ENCODE measurements around the gene MCTP1.

Gene MCTP1

GRCh38 chr5:94689908-94690307 lies 595.0 kb downstream of the MCTP1 start:
- DNase-seq = no peak

- DNase-seq = no peak
Observed at GRCh38 chr5:94682814-94683520, 601.9 kb downstream of the MCTP1 start.

GRCh38 chr5:94675965-94676618 lies 608.8 kb downstream of the MCTP1 start:
- no peak for DNase-seq

- no peak for DNase-seq
Observed at GRCh38 chr5:94674490-94675382, 610.2 kb downstream of the MCTP1 start.

- DNase-seq = no peak
Observed at GRCh38 chr5:94672746-94673145, 612.1 kb downstream of the MCTP1 start.

- DNase-seq = no peak
Observed at GRCh38 chr5:94670726-94671125, 614.2 kb downstream of the MCTP1 start.

- DNase-seq = no peak
Observed at GRCh38 chr5:94667937-94668336, 617.0 kb downstream of the MCTP1 start.

- no peak for DNase-seq
Observed at GRCh38 chr5:94661086-94661485, 623.8 kb downstream of the MCTP1 start.

GRCh38 chr5:94660506-94660905 lies 624.4 kb downstream of the MCTP1 start:
- no peak for DNase-seq

- no peak for DNase-seq
Observed at GRCh38 chr5:94658272-94658671, 626.6 kb downstream of the MCTP1 start.
